Stimulated activated CD8-positive, alpha-beta memory T cell treated with anti-CD3 and anti-CD28 coated beads, Interleukin-12 subunit alpha, Interleukin-12 subunit beta, amount 100 ng/mL, for 4 hours (primary cell): ENCODE results near the gene KPTN.

Experiments used
- DNase-seq: peaks from one replicate; pipeline ENCODE4 v3.0.0-alpha.2; 2020; ENCODE audit warnings: low read depth

KPTN gene

DNA sequence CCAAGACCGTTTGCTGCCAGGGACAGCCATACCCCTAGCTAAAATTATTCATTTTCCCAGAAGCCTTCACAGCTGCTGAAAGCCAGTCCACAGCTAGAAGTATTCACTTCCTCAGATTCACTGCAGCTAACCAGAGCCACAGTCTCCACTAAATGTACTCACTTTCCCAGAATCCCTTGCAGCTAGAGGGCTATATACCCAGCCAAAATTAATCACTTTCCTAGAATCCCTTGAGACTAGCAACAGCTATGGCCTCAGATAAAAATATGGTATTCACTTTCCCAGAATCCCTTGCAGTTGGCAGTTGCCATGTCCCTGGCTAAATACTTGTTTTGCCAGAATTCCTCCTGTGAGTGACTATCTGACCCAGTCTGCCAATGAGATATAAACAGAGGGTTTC, 50.9 kb downstream of the KPTN start:
- DNase-seq, result no peak

DNA sequence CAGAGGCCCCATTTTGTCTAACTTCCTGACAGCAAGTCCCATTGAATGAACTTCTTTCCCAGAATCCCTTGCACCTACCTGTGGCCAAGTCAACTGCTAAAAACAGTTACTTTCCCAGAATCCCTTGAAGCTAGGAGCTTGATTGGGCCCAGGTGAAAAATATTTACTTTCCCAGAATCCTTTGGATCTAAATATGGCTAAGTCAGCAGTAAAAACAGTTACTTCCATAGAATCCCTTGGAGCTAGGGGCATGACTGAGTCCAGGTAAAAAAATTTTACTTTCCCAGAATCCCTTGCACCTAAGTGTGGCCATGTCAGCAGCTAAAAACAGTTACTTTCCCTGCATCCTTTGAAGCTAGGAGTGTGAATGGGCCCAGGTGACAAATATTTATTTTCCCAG, 51.5 kb downstream of the KPTN start:
- DNase-seq, result no peak

DNA sequence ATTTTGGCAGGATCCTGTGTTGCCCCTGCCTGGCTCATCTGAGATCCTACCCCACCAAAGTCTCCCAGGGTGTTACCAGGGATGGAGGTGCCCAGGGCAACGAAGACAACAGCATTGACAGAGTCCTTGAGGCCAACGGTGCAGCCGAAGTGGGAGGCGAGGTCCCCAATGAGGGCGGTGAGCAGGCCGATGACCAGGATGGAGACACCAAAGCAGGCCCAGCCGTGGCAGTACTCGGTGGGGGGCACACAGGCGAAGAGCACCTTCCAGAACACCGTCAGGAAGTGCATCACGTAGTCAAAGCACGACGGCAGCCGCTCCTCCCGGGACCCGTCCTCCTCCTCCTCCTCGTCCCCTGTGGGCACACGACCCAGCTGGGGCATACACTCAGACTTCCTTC, 51.9 kb downstream of the KPTN start:
- DNase-seq, result no peak

DNA sequence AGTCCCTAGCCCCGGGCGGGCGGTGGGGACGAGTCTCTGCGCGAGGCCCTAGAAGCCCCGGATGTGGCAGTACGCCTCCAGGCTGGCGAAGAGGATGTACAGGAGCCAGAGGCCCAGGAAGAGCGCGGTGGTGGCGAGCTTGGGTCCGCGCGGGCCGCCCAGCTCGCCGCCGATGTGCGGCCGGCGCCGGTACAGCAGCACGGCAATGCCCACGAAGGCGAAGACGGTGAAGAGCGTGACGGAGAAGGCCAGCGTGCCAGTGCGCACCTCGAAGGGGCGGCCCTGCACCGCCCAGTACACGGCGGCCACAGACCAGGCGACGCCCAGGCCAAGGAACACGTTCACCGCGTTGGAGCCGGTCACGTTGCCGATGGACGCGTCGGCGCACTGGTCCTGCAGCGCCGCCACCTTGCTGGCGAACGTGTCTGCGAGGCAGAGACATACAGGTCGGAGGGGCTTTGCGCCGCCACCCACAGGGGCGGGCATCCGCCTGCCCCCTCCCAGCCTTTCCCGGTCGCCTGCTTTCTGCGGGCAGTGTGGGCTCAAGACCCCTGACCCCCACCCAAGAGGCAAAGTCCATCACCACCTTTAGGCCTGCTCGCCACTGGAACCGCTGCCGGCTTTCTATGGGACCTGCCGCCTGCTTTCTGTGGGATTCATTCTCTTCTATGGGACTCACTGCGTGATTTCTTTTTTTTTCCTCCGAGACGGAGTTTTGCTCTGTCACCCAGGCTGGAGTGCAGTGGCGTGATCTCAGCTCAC, 53.8 kb downstream of the KPTN start:
- DNase-seq, result no peak

DNA sequence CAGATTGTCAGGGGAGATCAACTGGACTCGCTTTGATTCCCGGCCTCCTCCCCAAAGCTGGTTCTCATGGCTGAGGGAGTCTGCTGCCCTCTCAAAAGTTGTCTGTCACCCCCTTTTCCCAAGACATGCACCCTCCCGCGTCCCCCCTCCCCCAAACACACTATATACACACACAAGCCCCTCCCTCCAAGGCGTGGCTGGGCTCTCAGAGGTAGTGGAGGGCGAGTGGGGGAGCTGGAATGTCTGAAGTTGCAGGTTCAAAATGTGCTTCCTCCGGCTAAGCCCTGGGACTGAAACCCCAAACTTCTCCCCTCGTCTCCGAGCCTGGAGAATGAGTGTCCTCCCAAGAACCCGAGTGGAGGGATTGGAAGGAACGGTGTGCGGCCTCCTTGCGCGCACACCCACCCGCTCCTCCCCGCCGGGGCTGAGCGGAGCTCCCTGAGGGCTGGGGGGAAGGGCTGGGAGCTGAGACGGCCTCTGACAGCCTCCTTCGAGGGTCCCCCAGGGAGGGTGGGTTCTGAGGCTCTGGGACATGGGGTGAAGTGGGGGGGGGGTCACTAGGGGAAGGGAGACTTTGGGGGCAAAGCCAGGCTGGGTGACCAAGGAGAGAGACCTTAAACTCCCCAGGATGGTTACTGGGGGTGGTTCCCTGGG, 54.8 kb downstream of the KPTN start:
- no peak for DNase-seq

DNA sequence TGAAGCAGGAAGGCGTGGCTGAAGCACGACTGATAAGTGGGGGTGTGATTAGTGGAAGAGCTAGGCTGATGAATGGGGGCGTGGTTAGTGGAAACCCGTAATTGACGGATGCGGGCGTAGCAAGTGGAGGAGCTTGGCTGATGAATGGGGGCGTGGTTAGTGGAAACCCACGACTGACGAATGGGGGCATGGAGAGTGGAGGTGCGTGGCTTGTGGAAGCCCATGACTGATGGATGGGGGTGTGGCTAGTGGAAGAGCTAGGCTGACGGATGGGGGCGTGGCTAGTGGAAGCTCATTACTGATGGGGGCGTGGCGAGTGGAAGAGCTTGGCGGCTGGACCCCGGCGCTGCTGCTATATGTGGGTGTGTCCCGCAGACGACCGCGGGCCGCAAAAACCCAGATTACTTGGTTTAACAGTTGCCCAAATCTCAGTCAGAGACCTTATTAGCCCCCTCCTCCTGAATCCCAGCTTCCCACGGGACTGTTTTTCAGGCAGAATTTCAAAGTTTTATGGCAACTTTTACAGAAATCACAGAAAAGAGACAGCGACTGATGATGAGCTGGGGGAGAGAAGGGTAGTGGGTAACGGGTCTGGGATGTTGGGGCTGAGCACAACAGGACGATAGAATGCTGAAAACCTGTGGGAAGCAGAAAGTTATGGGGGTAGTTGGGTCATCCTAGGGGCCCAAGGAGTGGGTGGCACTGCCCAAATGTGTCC, 55.7 kb downstream of the KPTN start:
- DNase-seq, result peak; percentile 55

DNA sequence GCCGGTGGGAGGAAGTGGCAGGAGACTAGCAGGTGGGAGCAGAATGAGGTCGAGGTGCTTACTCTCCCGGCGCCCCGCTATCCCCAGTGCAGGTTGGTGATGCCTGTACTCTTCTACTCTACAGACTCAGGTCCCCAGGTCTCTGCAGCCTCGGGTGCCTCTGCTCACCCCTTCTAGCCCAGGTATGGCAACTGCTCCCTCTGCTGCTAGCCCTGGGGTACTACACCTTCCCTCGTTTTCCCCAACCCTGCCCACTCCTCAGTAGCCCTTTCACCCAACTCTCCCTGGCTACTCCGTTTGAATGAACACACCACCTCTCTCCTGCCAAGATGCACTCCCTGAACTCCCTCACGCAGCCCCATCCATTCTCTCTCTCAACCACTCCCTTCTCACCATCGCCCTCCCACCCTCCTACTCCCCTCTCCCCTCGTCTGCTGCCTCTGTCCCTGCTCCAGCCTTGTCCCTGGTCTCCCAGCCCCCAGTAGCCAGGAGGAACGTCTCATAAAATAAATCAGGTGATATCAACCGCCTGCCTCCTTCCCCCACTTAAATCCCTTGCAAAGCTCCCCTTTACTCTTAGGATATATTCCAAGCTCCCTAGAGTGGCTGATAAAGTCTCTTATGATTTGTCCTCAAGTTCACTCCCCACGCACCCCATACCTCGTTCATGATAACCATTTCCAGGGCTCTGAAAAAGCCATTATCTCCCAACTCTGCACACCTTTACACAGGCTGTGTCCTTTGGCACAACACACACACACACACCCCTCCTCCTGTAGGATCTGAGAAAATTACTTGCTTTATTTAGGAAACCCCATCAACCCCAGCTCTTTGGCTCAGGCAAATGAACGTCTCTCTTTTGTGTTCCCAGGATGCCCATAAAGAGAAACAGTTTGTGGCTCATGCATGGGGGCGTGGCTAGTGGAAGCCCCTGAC, 56.5 kb downstream of the KPTN start:
- DNase-seq, result no peak
